Testis (tissue), 2 donors: ENCODE results near the gene CTIF.

ENCODE experiments used
- CTCF ChIP-seq, 3 experiments: fragments of 450-650 bp in 2 of 3; fragments of 200-600 bp in 1 of 3; sonication (generic) in 1 of 3; IDR thresholded peaks; one replicate each; pipeline ENCODE4 v1.5.1; 2016 to 2019; ENCODE audit warnings: antibody characterized with exemption in 3 of 3, mild to moderate bottlenecking in 2 of 3, moderate library complexity in 1 of 3
- POLR2A ChIP-seq: fragments of 450-650 bp; IDR thresholded peaks from one replicate; pipeline ENCODE4 v1.6.1; 2017; ENCODE audit warnings: antibody characterized with exemption, mild to moderate bottlenecking, moderate library complexity

GRCh38 chr18:48901145-48902022 is 362.6 kb downstream of the CTIF start:
- TF ChIP-seq POLR2A (no peak), CTCF (IDR thresholded peaks at IDR 0.05) (no peak)
